ENCODE measurements around the gene POU5F1.

The POU5F1 gene

GRCh38 chr6:31115941-31116560, 54.4 kb downstream of the POU5F1 start:
- no peak overlapping the region for H3K27ac ChIP-seq (ENCODE audit: low read length)
- no peak overlapping the region for H3K9ac ChIP-seq (ENCODE audit: low read length)
- H3K4me1 ChIP-seq (ENCODE audit: control insufficient read depth, low read depth, low read length) = peaks cover 9% of the 10 kb centered on the region
- H3K9me3 ChIP-seq (ENCODE audit: control insufficient read depth, low read depth, low read length) = no peaks in the 10 kb centered on the region
- H3K36me3 ChIP-seq (ENCODE audit: control insufficient read depth, low read depth, low read length) = no peaks in the 10 kb centered on the region
- peaks cover 4% of the 10 kb centered on the region for H3K27me3 ChIP-seq (ENCODE audit: control insufficient read depth, insufficient read depth, low read length)
- no peak overlapping the region for H3K4me3 ChIP-seq (ENCODE audit: low read length)

DNA sequence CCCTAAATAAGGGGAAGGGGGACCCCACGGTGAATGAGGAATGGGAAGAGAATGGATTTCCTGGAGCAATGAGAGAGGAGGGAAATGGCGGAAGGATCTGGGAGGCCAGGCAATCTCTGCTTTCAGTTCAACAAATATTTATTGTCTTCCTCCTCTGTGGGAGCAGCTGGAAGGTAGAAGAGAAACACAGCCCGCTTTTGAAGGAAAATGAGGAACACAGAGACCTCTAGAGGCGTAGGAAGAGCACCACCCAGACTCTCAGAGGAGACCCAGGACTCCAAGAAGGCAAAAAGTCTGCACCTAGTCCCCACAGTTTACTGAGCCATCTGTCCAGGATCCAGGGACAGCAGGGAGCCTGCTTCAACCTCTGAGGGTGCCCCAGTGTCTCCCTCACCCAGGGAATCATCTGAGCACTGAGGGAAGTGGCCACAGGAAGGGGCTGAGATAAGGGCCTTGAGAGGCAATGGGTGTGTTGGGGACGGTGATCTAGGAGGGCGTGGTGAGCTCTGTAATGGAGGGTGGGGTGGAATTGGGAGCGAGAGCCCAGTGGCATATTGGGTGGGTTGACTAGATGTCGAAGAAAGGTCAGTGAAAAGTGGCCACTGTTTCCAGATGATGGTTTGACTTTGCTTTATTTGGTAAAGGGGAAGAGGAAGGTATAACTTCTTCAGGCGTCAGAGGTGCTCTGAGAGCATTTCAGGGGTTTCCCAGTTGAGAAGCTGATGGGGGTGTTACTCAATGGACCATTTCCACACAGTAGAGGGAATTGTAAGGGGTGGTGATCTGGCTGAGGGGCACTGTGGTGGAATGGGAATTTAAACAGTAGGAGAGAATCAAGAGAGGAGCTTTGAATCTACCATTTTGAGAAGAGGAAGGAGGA, 55.3 kb downstream of the POU5F1 start:
- H3K27me3 ChIP-seq (ENCODE audit: control insufficient read depth, insufficient read depth, low read length) = peaks cover 7% of the 10 kb centered on the region
- H3K9ac ChIP-seq (ENCODE audit: low read length) = no peak overlapping the region
- no peak overlapping the region for H3K4me3 ChIP-seq (ENCODE audit: low read length)
- H3K9me3 ChIP-seq (ENCODE audit: control insufficient read depth, low read depth, low read length) = no peaks in the 10 kb centered on the region
- no peaks in the 10 kb centered on the region for H3K36me3 ChIP-seq (ENCODE audit: control insufficient read depth, low read depth, low read length)
- peaks cover 16% of the 10 kb centered on the region for H3K4me1 ChIP-seq (ENCODE audit: control insufficient read depth, low read depth, low read length)
- no peak overlapping the region for H3K27ac ChIP-seq (ENCODE audit: low read length)

DNA sequence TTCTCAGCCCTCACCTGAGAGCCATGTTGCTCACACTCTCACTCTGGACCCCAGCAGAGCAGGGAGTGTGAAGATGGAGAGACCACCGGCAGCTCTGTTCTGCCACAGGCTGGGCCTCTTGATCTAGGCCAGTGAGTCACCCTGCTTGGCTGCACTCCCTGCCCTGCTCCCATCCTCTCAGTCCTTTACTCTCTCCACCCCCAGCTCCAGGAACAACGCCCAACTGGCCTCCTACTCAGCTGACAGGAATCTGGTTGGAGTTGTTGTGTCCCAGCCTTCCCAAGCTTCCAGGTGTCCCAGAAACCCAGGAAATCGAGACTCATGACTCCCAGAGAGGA, 56.0 kb downstream of the POU5F1 start, which contains the start of gene PSORS1C1:
PSORS1C1 (plus strand) TSS at position 260 of the 338 bp plus-strand sequence. CDS start 14,833 bp downstream, outside the sequence.
- no peak within 1 kb of the TSS for H3K27ac ChIP-seq (ENCODE audit: low read length)
- H3K9me3 ChIP-seq (ENCODE audit: control insufficient read depth, low read depth, low read length) = no peaks in the 10 kb centered on the region
- H3K4me3 ChIP-seq (ENCODE audit: low read length) = no peak within 1 kb of the TSS
- peaks cover 16% of the 10 kb centered on the region for H3K4me1 ChIP-seq (ENCODE audit: control insufficient read depth, low read depth, low read length)
- H3K9ac ChIP-seq (ENCODE audit: low read length) = no peak within 1 kb of the TSS
- H3K36me3 ChIP-seq (ENCODE audit: control insufficient read depth, low read depth, low read length) = no peaks in the 10 kb centered on the region
- H3K27me3 ChIP-seq (ENCODE audit: control insufficient read depth, insufficient read depth, low read length) = peaks cover 14% of the 10 kb centered on the region
